IPS DF 4.7 (cell line): ENCODE data around the gene SAMD1.

Source experiments
- DNase-seq: peaks from one replicate; pipeline ENCODE4 v3.0.0-alpha.2; 2013; ENCODE audit warnings: low spot score; ENCODE audit errors: extremely low read depth

The SAMD1 gene

DNA sequence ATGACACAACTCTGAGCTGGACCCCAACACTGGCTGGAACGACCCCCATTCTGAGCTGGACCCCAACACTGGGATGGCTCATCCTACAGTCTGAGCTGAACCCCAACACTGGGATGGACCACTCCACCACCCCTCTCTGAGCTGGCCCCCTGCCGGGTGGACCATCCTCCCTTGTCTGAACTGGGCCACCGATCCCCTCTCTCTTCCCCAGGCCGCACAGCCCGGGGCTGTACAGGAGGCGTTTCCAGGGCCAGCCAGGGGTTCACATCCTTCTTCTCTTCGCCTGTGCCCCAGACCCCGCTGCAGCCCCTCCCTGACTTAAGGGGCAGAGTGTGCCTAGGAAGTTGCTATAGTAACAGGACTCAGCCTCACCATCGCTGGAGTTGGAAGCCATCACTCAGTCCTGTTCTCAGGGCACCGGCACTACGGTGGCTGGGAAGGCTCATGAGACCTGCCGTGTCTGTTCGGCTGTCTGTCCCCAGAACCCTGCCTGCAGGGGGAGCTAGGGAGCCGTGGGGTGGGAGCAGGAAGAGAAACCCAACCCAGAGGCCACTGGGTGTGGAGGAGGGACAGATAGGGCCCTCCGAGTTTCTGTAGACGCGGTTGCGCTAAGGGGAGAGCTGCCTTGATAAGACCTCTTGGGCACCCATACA lies 23.3 kb upstream of the SAMD1 start:
- no peak for DNase-seq

DNA sequence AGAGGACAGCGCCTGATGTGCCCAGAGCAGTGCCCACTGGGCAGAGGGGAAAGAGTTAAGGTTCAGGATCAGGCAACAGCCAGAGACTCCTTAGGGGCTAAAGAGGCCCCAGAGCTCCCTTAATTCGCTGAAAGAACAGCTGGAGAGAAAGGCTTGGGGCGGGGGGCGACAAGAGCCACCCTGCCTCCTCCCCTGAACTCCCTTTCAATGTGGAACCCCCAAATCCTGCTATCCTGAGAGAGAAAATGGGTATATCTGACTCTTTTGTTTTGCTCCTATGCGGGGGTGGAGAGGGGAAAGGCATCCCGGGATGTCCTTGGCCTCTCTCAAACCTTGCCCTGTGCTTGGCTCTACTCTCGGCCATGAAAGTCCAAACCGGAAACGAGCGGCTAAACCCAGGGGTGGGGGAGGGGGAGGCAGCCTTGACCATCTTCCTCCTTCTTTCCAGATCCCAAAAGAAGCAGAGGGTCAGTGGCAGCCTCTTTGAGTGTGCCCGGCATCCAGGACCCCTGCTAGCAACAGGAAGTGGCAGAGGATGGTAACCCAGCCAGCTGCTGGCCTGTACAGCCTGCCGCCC lies 22.3 kb upstream of the SAMD1 start:
- no peak for DNase-seq

- no peak for DNase-seq
These were observed 21.7 kb upstream of the SAMD1 start for GRCh38 chr19:14112051-14112808.

GRCh38 chr19:14111486-14111885 lies 20.9 kb upstream of the SAMD1 start:
- no peak for DNase-seq

DNA sequence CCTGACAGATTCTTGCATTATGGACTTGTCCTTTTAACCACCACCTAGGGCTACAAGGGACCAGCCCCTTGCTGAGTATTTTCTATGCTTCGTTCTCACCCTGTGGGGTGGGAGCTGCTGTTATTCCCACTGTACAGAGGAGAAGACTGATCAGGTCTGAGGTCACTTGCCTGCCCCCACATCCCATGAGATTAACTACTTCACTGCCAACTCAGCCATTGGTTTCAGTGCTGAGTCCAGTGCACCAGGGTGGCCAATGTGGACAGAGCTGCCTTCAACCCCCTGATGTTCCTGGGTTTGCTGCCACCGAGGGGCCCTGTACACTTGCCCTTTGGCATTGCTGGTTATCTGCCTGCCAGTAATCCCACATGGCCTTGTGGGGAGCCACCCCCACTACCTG lies 20.1 kb upstream of the SAMD1 start:
- DNase-seq = no peak

GRCh38 chr19:14107581-14108461 lies 17.3 kb upstream of the SAMD1 start:
- DNase-seq = no peak

- no peak for DNase-seq
These were observed 16.3 kb upstream of the SAMD1 start for GRCh38 chr19:14106840-14107239.

- no peak for DNase-seq
These were observed 15.1 kb upstream of the SAMD1 start for GRCh38 chr19:14105680-14106079.

DNA sequence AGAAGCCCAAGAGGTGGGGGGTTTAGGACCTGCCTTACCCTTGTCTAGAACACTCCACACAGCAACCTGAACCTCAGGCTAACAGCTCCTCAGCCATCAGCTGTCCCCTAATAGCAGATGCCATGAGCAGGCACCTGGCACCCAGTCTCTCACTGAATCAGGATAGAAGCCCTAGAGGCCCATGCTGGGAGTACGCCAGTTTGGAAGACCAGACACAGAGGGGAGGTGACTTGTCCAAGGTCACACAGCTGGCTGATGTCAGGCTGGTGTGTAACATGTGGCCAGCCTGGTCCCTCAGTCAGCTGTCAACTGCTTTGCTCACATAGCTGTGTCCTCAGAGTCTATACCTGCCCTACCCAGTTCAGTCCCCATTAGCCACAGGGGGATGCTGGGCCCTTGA lies 12.8 kb upstream of the SAMD1 start:
- DNase-seq = no peak

DNA sequence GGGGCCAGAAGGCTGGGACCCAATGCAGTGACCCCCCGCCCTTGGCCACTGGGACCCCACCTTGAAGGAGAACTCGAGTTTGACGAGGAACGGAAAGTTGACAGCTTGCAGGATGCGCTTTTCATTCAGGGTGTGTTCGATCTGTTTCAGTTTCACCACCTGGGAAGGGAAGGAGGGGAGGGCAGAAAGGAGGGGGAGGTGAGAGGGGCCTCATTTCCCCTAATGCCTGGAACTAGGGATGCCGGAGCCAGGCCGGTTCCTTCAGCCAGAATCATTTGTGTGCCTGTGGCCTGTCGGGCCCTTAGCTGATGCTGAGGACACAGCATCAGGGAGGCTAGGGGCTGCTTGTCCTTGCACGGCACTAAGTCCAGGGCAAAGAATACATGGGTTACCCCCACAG lies 12.2 kb upstream of the SAMD1 start:
- DNase-seq = no peak

DNA sequence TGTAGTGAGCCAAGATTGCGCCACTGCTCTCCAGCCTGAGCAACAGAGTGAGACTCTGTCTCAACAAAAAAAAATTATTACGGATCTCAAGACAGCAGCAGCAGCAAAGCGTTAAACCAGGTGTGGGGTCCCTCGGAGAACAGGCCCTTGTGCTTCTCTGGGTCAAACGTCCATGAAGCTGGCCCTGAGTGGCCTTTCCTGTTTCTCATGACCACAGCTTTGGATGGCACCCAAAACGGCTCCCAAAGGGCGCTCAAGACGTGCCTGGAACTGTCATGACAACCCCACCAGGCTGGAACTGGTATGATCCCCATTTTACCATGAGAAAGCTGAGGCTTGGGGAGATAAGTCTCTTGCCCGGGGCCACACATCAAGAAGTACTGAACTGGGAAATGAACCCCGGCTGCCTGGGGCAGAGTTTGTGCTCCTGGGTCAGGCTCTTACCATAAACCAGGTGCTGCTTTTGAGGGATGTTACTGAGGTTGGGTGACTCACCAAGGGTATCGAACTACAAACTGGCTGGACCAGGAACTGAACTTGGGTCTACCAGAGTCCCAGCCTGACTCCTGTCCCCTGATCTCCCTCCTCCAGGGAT lies 11.6 kb upstream of the SAMD1 start:
- DNase-seq = no peak

- DNase-seq = no peak
These were observed 10.5 kb upstream of the SAMD1 start for GRCh38 chr19:14101003-14101545.

DNA sequence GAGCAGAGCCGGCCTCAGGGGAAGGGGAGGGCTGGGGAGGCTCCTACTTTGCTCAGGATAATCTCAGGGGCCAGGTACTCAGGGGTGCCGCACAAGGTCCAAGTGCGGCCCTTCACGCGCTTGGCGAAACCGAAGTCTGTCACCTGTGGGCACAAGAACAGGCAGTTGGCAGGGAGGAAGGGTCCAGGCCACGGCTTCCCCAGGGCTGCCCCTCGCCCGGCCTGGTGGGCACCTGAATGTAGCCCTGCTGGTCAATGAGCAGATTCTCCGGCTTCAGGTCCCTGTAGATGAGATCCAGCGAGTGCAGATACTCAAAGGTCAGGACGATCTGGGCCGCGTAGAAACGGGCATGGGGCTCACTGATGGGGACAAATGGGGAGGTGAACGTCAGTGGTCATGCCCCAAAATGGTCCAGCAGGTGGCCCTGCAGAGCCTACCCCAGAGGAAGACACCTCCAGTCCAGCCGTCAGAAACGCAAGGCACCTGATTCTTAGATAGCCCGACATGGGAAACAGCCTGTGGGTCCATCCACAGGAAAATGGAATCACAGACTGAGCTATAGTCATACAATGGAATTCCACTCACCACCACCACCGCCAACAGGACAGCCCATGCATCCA lies 7.1 kb upstream of the SAMD1 start:
- DNase-seq = no peak

DNA sequence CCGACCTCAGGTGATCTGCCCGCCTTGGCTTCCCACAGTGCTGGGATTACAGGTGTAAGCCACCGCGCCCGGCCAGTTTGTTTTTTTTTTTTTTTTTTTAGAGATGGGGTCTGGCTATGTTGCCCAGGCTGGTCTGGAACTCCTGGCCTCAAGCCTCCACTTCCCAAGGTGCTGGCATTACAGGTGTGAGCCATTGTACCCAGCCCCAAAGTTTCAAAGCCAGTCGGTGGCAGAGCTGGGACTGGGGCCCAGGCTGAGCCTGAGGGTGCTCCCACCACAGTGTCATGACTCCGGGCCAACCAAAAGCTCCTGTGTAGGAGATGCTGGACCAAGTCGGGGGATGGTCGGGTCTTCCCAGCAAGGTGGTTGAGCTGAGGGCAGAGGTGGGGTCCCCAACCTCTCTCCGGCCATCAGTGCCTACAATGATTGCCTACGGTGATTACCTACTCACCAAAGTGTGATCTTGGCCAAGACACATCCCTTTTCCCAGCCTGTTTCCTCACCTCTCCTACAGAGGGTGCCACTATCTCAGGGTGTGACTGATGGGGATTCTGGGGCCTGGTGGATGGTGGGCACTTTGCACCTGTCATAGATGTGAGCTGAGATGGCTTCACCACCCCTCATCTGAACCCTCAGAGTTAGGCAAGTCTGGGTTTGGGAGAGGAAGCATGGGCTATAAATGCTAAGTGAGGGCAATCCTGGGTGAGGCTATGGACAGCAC lies 5.9 kb upstream of the SAMD1 start:
- DNase-seq = no peak

DNA sequence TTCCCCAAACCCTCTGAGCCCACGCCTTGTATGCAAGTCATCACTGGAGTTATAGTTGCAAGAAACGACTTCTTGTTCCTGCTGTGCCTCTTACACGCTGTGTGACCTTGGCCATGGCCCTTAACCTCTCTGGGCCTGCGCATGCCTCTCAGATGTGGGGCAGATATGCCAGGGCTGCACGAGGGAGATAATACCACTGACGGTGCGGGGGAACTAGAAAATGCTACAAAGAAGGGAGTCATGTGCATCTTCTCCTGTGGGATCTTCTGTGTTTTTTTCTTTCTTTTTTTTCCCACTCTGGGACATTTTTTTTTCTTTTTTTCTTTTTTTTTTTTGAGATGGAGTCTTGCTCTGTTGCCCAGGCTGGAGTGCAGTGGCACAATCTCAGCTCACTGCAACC lies 4.3 kb upstream of the SAMD1 start:
- DNase-seq = no peak

GRCh38 chr19:14093117-14093823 lies 2.7 kb upstream of the SAMD1 start:
- no peak for DNase-seq

GRCh38 chr19:14091813-14092462 lies 1.4 kb upstream of the SAMD1 start:
- no peak for DNase-seq

DNA sequence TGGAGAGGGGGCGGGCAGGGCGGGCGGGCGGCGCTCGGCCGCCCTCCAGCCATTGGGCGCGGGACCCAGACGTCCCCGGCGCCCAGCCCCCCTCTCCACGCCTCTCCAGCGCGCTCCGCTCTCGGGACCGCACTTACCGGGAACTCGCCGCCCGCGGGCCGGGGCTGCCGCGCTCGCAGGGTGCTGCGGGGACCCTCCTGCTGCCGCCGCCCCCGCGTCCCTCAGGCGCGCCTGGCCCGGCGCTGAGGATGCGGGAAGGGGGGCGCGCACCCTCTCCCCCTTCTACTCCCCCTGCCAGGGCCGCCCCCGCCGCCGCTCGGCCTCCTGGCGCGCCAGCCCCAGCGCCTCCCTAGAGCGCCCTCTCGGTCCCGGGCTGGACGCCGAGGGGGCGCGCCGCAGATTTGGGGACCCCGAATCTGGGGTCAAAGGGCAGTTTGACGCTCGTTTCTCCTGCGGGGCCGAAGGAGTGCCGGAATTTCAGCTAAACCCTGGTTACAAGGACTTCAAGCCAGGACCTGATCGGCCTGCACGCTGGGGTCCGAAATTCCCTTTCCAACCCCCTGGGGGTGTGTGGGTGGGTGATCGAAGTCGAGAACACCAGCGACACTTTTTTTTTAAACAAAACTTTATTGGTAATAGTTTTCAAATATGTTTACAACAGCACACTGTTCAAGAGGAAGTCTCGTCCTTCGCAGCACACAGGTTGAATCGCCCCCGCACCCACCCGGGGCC lies 696 bp upstream of the SAMD1 start:
- no peak for DNase-seq
